Activated T-cell treated with anti-CD3 and anti-CD28 coated beads for 1 hour (primary cell): ENCODE measurements around the gene BAIAP2L1.
"Not testable (repeated sequence)": the region's sequence is repeated elsewhere in the genome, so short reads cannot be mapped to it uniquely, and the experiment has no call there.

Source experiments
- DNase-seq: peaks from one replicate; pipeline ENCODE4 v3.0.0-alpha.2; 2020; ENCODE audit warnings: low read depth

The BAIAP2L1 gene

GRCh38 chr7:98400542-98401340 lies at the start of gene BAIAP2L1:
Gene BAIAP2L1 (minus strand): TSS chr7:98401090. CDS start chr7:98400852, 238 bp downstream.
- DNase-seq = peak; percentile 72

GRCh38 chr7:98448766-98449165 lies 47.9 kb upstream of the BAIAP2L1 start:
- no peak for DNase-seq

GRCh38 chr7:98440992-98441391 lies 40.1 kb upstream of the BAIAP2L1 start:
- not testable (repeated sequence) for DNase-seq

DNA sequence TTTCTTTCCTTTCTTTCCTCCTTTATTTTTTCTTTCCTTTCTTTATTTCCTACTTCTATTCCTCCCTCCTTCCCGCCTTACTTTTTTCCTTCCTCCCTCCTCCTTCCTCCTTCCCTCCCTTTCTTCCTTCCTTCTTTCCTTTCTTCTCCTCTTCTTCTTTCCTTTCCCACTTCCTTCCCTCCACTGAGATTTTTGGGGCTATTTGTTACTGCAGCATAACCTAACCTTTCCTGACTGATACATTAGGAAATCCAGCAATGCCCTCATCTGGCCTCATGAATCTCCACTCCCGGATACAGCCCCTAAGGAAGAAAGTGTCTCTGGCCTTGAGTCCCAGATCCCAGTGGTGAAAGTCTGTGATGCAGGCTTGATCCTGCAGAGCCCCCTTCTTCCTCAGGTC lies 38.6 kb upstream of the BAIAP2L1 start:
- DNase-seq = no peak

DNA sequence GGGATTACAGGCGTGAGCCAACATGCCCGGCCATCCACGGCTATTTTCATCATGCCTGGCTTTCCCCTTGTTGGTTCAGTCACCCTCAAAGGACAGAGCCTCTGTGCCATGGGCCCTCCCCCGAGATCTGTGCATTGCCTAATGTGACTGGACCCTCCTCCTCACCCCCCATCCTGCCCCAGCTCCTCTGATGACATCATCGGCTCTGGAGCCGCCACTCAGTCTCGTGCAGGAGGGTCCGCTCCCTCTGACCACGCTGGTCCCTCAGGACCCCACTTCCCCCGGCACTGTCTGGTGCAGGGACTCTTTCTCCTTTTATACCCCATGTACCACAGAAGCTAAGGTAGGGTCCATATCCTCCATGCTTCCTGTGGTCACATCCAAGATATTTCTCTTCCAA lies 33.2 kb upstream of the BAIAP2L1 start:
- DNase-seq = no peak

GRCh38 chr7:98429799-98430198 lies 28.9 kb upstream of the BAIAP2L1 start:
- DNase-seq = no peak

- no peak for DNase-seq
Observed at GRCh38 chr7:98423043-98423442, 22.2 kb upstream of the BAIAP2L1 start.

- peak; percentile 58 for DNase-seq
Observed at GRCh38 chr7:98420966-98421612, 20.2 kb upstream of the BAIAP2L1 start.

DNA sequence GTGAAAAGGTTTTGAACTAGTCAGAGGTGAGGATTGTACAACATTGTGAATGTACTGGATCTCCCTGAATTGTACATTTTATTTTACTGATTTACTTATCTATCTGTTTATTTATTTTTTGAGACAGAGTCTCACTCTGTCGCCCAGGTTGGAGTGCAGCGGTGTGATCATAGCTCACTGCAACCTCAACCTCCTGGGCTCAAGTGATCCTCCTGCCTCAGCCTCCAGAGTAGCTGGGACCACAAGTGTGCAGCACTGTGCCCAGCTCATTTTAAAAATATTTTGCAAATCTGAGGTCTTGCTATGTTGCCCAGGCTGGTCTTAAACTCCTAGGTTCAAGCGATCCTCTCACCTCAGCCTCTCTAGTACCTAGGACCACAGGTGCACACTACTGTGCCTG lies 19.1 kb upstream of the BAIAP2L1 start:
- DNase-seq = not testable (repeated sequence)

DNA sequence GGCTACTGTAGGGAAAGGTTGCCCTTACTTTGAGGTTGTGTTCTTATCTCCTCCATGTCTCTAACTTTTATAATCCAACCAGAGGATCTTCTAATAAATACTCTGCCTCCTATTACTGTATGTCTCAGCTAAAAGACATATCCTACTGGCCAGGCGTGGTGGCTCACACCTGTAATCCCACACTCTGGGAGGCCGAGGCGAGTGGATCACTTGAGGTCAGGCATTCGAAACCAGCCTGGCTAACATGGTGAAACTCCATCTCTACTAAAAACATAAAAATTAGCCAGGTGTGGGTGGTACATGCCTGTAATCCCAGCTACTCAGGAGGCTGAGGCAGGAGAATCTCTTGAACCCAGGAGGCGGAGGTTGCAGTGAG lies 18.4 kb upstream of the BAIAP2L1 start:
- DNase-seq = not testable (repeated sequence)

- DNase-seq = no peak
Observed at GRCh38 chr7:98418636-98419315, 17.9 kb upstream of the BAIAP2L1 start.

DNA sequence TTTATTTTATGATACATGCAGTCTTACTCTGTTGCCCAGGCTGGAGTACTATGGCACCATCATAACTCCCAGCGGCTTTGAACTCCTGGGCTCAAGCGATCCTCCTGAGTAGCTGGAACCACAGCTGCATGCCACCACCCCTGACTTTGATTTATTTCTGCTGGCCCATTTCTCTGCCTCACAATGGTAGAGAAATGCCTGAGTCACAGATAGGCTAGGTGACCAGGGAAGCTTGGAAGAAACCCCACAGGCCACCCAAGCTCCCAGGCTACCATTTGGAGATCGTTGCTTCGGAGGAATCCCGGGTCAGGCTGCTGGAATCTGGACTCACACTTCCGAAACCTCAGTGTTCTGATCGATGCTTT lies 17.4 kb upstream of the BAIAP2L1 start:
- DNase-seq = no peak

DNA sequence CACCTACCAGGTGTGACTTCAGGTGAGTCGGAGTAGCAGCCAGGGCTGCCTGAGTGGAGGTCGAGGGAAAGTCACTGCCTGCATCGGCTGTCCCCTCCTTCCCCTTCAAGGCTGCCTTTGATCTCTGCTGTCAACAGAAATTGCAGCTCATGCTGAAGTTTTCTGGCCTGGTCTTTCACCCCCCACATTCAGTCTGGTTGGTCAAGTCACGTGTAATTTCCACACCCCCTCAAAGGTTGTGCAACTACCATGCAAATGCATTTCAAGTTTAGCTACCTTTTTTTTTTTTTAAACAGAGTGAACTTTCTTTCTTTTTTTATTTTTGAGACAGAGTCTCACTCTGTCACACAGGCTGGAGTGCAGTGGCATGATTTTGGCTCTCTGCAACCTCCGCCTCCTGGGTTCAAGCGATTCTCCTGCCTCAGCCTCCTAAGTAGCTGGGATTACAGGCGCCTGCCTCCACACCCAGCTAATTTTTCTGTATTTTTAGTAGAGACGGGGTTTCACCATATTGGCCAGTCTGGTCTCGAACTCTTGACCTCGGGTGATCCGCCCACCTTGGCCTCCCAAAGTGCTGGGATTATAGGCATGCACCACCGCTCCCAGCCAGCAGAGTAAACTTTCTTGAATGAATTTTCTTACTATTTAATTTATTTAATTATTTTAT lies 16.8 kb upstream of the BAIAP2L1 start:
- not testable (repeated sequence) for DNase-seq

- DNase-seq = no peak
Observed at GRCh38 chr7:98414205-98414900, 13.5 kb upstream of the BAIAP2L1 start.

DNA sequence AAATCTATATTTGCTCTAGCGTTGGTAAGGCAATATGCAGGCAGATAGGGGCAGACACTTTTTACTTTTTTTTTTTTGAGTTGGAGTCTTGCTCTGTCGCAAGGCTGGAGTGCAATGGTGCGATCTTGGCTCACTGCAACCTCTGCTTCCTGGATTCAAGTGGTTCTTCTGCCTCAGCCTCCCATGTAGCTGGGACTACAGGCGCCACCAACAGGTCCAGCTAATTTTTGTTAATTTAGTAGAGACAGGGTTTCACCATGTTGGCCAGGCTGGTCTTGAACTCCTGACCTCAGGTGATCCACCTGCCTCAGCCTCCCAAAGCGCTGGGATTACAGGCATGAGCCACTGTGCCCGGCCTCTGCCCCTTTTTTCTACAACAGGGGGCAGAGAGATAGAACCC lies 12.8 kb upstream of the BAIAP2L1 start:
- not testable (repeated sequence) for DNase-seq

DNA sequence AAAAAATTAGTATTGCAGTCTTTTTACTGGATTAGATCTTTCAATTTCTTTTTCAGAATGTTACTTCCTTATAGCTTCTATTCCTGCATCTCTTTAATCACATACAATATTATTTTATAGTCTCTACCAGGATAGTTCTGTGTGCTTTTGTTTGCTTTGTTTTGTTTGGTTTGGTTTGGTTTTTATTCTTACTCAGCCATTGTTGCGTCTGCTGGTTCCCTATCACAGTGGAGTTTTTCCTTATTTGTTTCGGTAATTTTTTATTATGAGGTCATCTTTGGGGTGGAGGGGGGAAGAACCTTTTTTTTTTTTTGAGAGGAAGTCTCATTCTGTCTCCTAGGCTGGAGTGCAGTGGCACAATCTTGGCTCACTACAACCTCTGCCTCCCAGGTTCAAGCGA lies 9.0 kb upstream of the BAIAP2L1 start:
- DNase-seq = no peak

- DNase-seq = not testable (repeated sequence)
Observed at GRCh38 chr7:98408146-98408545, 7.3 kb upstream of the BAIAP2L1 start.

GRCh38 chr7:98406827-98407226 lies 5.9 kb upstream of the BAIAP2L1 start:
- DNase-seq = no peak

GRCh38 chr7:98404840-98405239 lies 4.0 kb upstream of the BAIAP2L1 start:
- no peak for DNase-seq

- DNase-seq = no peak
Observed at GRCh38 chr7:98399890-98400541, 874 bp downstream of the BAIAP2L1 start.

GRCh38 chr7:98399462-98399861 lies 1.4 kb downstream of the BAIAP2L1 start:
- no peak for DNase-seq
